Measurements from ENCODE around the gene VSNL1.

Gene VSNL1

DNA sequence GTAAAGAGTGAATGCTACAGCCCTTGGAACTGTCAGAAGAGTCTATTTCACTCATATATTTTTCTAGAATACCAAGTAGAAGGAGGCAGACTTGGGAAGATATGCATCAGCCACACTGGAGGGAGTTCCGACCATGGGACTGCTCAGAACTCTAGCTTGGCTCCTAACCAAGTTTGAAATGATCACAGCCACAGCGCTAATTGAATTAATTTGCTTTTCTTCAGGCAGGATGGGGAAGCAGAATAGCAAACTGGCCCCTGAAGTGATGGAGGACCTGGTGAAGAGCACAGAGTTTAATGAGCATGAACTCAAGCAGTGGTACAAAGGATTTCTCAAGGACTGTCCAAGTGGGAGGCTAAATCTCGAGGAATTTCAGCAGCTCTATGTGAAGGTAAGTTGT, 51.4 kb downstream of the VSNL1 start:
- no peak for TF ChIP-seq POLR2A (IDR thresholded peaks at IDR 0.05; ENCODE audit: extremely low read depth, insufficient read length)
- TF ChIP-seq, protein P1, sequence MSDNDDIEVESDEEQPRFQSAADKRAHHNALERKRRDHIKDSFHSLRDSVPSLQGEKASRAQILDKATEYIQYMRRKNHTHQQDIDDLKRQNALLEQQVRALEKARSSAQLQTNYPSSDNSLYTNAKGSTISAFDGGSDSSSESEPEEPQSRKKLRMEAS (IDR thresholded peaks at IDR 0.05; ENCODE audit: low read depth, low read length) = no peak
- TF ChIP-seq, protein P2, sequence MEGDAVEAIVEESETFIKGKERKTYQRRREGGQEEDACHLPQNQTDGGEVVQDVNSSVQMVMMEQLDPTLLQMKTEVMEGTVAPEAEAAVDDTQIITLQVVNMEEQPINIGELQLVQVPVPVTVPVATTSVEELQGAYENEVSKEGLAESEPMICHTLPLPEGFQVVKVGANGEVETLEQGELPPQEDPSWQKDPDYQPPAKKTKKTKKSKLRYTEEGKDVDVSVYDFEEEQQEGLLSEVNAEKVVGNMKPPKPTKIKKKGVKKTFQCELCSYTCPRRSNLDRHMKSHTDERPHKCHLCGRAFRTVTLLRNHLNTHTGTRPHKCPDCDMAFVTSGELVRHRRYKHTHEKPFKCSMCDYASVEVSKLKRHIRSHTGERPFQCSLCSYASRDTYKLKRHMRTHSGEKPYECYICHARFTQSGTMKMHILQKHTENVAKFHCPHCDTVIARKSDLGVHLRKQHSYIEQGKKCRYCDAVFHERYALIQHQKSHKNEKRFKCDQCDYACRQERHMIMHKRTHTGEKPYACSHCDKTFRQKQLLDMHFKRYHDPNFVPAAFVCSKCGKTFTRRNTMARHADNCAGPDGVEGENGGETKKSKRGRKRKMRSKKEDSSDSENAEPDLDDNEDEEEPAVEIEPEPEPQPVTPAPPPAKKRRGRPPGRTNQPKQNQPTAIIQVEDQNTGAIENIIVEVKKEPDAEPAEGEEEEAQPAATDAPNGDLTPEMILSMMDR (IDR thresholded peaks at IDR 0.05; ENCODE audit: low read depth, low read length) = no peak
- no peak overlapping the region for H3K4me3 ChIP-seq (ENCODE audit: low read depth, low read length)
- DNase-seq (ENCODE audit: low read depth) = no peak

DNA sequence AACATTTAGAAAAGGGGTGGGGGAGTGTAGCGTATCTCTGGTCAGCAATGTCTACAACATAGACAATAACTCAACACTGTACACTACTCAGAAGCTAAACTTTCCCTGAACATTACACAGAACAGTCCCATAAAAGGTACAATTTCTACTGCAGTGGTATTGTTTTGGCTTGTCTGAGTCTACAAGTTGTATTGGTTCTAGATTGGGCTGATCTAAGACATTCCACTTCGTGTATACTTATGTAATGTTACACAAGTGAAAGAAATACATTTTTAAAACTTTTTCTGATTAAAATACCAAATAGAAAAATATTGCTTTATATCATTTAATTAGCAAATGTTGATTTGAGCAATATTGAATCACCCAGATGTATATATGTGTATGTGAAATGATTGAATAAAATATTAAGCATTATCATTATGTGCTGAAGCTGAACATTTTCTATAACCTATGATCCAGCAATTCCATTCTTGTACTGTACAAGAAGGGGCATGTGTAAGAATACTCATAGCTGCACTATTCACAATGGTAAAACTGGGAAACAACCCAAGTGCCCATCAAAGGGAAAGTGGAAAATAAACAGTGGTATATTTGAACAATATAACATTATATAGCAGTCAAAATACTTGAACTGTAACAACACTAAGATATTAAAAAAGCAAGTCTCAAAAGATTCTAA, 52.4 kb downstream of the VSNL1 start:
- H3K4me3 ChIP-seq (ENCODE audit: low read depth, low read length) = no peak overlapping the region
- no peak for DNase-seq (ENCODE audit: low read depth)
- no peak for TF ChIP-seq MYC (IDR thresholded peaks at IDR 0.05; ENCODE audit: low read depth, low read length)
- TF ChIP-seq POLR2A (IDR thresholded peaks at IDR 0.05; ENCODE audit: extremely low read depth, insufficient read length) = no peak
- TF ChIP-seq, protein P2 (IDR thresholded peaks at IDR 0.05; ENCODE audit: low read depth, low read length) = no peak
- TF ChIP-seq, protein P1 (IDR thresholded peaks at IDR 0.05; ENCODE audit: low read depth, low read length) = no peak

DNA sequence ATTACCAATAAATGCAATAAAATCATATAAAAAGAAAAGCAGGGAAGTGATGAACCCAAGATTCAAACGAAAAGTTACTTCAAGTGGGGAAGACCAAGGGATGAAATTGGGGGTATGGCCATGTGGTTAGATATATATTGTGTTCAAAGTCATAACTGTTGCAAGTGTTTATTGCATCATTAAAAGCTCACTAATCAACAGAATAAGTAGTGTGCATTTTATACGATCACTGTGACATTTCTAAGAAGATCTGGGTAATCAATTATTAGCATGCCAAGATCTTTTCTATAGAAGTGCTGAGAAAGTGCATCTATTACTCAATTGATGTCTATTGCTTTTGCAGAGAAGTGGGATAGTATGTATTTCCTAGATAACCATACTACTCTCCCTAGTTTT, 52.9 kb downstream of the VSNL1 start:
- H3K4me3 ChIP-seq (ENCODE audit: low read depth, low read length) = no peak overlapping the region
- DNase-seq (ENCODE audit: low read depth) = no peak
- TF ChIP-seq POLR2A (IDR thresholded peaks at IDR 0.05; ENCODE audit: extremely low read depth, insufficient read length) (no peak), MYC (IDR thresholded peaks at IDR 0.05; ENCODE audit: low read depth, low read length) (no peak)
- TF ChIP-seq, protein P1 (IDR thresholded peaks at IDR 0.05; ENCODE audit: low read depth, low read length) = no peak
- TF ChIP-seq, protein P2 (IDR thresholded peaks at IDR 0.05; ENCODE audit: low read depth, low read length) = no peak

DNA sequence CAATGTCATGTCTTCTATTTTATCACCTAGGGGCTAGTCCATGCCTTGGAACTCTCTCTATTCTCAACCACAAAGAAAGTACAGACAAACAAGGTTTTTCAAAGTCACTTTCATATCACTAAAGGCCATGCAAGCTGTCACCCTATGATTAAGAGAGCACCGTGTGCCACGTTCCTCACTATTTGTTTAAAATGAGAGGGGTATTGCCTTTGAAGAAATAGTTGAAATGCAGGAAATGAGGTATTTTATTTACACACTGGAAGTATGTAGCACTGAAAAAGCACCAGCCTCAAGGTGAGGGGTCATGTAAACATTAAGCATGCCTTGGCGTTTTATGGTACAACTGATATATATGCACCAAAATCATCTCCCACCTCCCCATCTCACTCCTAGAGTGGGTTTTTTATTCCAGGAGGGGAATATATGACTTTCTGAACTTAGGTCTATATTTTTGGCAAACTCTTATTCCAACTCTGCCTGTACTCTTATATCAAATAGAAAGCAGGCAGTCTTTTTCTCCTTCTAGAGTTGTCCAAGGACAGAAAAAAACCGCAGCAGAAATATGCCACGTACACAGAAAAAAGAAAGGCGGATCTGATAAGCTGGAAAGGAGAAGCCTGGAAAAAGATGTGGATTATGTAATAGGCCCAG, 53.5 kb downstream of the VSNL1 start:
- H3K4me3 ChIP-seq (ENCODE audit: low read depth, low read length) = no peak overlapping the region
- TF ChIP-seq, protein P1 (IDR thresholded peaks at IDR 0.05; ENCODE audit: low read depth, low read length) = no peak
- TF ChIP-seq MYC (IDR thresholded peaks at IDR 0.05; ENCODE audit: low read depth, low read length) (no peak), POLR2A (IDR thresholded peaks at IDR 0.05; ENCODE audit: extremely low read depth, insufficient read length) (no peak)
- TF ChIP-seq, protein P2 (IDR thresholded peaks at IDR 0.05; ENCODE audit: low read depth, low read length) = no peak
- no peak for DNase-seq (ENCODE audit: low read depth)

DNA sequence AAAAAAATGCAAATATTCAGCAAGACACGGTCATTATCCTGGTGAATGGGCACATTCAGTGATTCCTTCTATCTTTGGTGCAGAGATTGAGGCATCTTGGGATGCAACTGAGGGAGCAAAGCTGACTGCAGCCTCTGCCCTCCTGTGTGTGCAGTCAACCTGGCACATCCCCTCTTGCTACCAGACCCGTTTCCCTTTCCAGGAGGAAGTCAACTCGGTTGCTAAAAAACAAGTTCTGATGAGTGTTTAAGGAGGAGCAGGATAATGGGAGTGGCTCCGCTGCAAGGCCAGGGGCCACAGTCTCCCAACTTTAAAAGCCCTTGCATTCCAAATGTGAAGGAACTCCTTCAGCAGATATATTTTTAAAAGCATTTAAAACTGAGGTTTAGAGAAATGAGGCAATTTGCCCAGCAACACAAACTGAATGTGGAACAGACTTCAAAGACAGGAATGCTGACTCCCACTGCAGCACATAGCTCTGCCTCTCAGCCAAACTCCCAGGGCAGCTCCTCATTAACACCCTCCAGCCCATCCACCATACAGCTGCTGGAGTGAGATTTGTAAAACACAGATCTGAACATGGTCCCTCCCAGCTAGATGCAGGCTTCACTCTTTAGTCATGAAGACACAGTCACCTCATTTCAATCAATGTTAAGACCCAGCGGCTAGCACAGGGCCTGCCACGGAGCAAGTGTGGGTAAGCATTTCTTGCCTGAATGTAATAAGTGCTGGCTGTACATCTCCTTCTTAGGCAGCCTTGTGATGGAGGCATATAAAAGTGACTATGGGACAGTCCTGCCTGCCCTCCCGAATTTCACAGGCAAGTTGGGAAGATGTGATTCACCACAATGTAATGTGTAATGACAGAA, 54.3 kb downstream of the VSNL1 start:
- no peak for DNase-seq (ENCODE audit: low read depth)
- no peak for TF ChIP-seq POLR2A (IDR thresholded peaks at IDR 0.05; ENCODE audit: extremely low read depth, insufficient read length)
- TF ChIP-seq, protein P1 (IDR thresholded peaks at IDR 0.05; ENCODE audit: low read depth, low read length) = no peak
- TF ChIP-seq MYC (IDR thresholded peaks at IDR 0.05; ENCODE audit: low read depth, low read length) = no peak
- TF ChIP-seq, protein P2 (IDR thresholded peaks at IDR 0.05; ENCODE audit: low read depth, low read length) = no peak
- H3K4me3 ChIP-seq (ENCODE audit: low read depth, low read length) = no peak overlapping the region

Data from NB4 (cell line).